OCI-LY1 (cell line): ENCODE data around the gene CIB4.

Source experiments
- EZH2 ChIP-seq: fragments of 200-600 bp; sonication (generic), shearing (Covaris generic); IDR thresholded peaks from 2 replicates; pipeline ENCODE4 v1.8.0; 2017; ENCODE audit warnings: borderline replicate concordance, mixed run types, mild to moderate bottlenecking, antibody characterized with exemption, low read length, moderate library complexity, mixed read lengths
- TF ChIP-seq, protein P1 (sequence below): fragments of 200-600 bp; sonication (generic), shearing (Covaris generic); IDR thresholded peaks from 2 replicates; pipeline ENCODE4 v1.5.1; 2017; ENCODE audit warnings: mild to moderate bottlenecking, antibody characterized with exemption, low read length, moderate library complexity, mixed read lengths

DNA sequence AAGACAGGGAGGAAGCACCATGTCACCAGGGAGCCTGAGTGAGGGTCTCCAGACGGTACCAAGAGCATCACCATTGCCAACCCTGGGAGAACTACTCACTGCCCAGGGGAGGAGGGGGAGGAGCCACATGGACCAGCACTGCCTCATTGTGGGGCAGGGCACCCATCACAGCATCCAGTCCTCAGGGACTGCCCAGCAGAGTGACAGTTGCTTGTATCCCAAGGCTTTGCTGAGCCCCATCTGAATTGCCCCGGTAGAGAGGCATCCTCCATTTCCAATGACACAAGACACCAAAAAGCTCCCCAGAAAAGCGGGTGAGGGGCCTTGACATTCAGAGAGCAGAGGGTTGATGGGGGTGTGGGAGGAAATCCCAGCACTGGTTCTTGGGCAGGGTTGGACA lies 6.8 kb upstream of the CIB4 start:
- TF ChIP-seq, protein P1, sequence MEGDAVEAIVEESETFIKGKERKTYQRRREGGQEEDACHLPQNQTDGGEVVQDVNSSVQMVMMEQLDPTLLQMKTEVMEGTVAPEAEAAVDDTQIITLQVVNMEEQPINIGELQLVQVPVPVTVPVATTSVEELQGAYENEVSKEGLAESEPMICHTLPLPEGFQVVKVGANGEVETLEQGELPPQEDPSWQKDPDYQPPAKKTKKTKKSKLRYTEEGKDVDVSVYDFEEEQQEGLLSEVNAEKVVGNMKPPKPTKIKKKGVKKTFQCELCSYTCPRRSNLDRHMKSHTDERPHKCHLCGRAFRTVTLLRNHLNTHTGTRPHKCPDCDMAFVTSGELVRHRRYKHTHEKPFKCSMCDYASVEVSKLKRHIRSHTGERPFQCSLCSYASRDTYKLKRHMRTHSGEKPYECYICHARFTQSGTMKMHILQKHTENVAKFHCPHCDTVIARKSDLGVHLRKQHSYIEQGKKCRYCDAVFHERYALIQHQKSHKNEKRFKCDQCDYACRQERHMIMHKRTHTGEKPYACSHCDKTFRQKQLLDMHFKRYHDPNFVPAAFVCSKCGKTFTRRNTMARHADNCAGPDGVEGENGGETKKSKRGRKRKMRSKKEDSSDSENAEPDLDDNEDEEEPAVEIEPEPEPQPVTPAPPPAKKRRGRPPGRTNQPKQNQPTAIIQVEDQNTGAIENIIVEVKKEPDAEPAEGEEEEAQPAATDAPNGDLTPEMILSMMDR: no peak
- TF ChIP-seq EZH2: no peak
